GM19023 (cell line): ENCODE measurements around the gene PRR5L.
A peak's percentile ranks its signal among the peaks of the same experiment; 100 is the strongest.
"Not testable (repeated sequence)": the region's sequence is repeated elsewhere in the genome, so short reads cannot be mapped to it uniquely, and the experiment has no call there.

Experiments
- ATAC-seq: cut with Tn5 transposase; IDR thresholded peaks from one replicate; pipeline ENCODE4 v1.9.1; 2021; ENCODE audit warnings: mild to moderate bottlenecking, moderate library complexity; ENCODE audit not compliant: unreplicated experiment

The PRR5L gene

GRCh38 chr11:36325403-36325802 is 29.3 kb downstream of the PRR5L start:
- ATAC-seq, result not testable (repeated sequence)

- peak; percentile 57 for ATAC-seq
Measured at GRCh38 chr11:36326524-36327419, 30.7 kb downstream of the PRR5L start.

GRCh38 chr11:36328966-36329673 is 33.0 kb downstream of the PRR5L start:
- ATAC-seq, result no peak

- no peak for ATAC-seq
Measured at GRCh38 chr11:36330411-36330810, 34.3 kb downstream of the PRR5L start.

GRCh38 chr11:36333468-36333867 is 37.4 kb downstream of the PRR5L start:
- ATAC-seq, result no peak

- no peak for ATAC-seq
Measured at GRCh38 chr11:36333897-36334296, 37.8 kb downstream of the PRR5L start.

GRCh38 chr11:36339888-36340287 is 43.8 kb downstream of the PRR5L start:
- ATAC-seq, result no peak

GRCh38 chr11:36340897-36341296 is 44.8 kb downstream of the PRR5L start:
- no peak for ATAC-seq

GRCh38 chr11:36341915-36342314 is 45.8 kb downstream of the PRR5L start:
- ATAC-seq, result no peak

- ATAC-seq, result no peak
Measured at GRCh38 chr11:36342327-36342726, 46.2 kb downstream of the PRR5L start.

GRCh38 chr11:36343436-36343835 is 47.3 kb downstream of the PRR5L start:
- ATAC-seq, result no peak

GRCh38 chr11:36345084-36345511 is 49.0 kb downstream of the PRR5L start:
- no peak for ATAC-seq

GRCh38 chr11:36345535-36346141 is 49.5 kb downstream of the PRR5L start:
- ATAC-seq, result no peak

GRCh38 chr11:36346562-36347383 is 50.7 kb downstream of the PRR5L start:
- ATAC-seq, result no peak

- no peak for ATAC-seq
Measured at GRCh38 chr11:36347384-36347906, 51.4 kb downstream of the PRR5L start.

- no peak for ATAC-seq
Measured at GRCh38 chr11:36349351-36350136, 53.5 kb downstream of the PRR5L start.

- no peak for ATAC-seq
Measured at GRCh38 chr11:36350137-36350513, 54.0 kb downstream of the PRR5L start.

GRCh38 chr11:36352922-36353321 is 56.8 kb downstream of the PRR5L start:
- ATAC-seq, result no peak

GRCh38 chr11:36354221-36355003 is 58.3 kb downstream of the PRR5L start:
- peak; percentile 63 for ATAC-seq
